ENCODE data around the gene NOP10.

The NOP10 gene

GRCh38 chr15:34366271-34367065, 23.5 kb upstream of the NOP10 start:
- Histone ChIP-seq H3K27me3 (ENCODE audit: control insufficient read depth, insufficient read depth, low read length) (no peaks in the 10 kb centered on the region), H3K36me3 (ENCODE audit: control insufficient read depth, insufficient read depth, low read length) (peaks cover 6% of the 10 kb centered on the region), H3K4me3 (ENCODE audit: low read depth, low read length) (peak overlapping the region; percentile 84), H3K9me3 (ENCODE audit: control insufficient read depth, insufficient read depth, low read length) (no peaks in the 10 kb centered on the region), H3K9ac (ENCODE audit: low read depth, low read length) (peak overlapping the region; percentile 37), H3K4me1 (ENCODE audit: control insufficient read depth, insufficient read depth, low read length) (peaks cover 9% of the 10 kb centered on the region)

- H3K36me3 ChIP-seq (ENCODE audit: control insufficient read depth, insufficient read depth, low read length) = peaks cover 12% of the 10 kb centered on the region
- peaks cover 9% of the 10 kb centered on the region for H3K4me1 ChIP-seq (ENCODE audit: control insufficient read depth, insufficient read depth, low read length)
- H3K4me3 ChIP-seq (ENCODE audit: low read depth, low read length) = peak overlapping the region; percentile 84
- no peaks in the 10 kb centered on the region for H3K27me3 ChIP-seq (ENCODE audit: control insufficient read depth, insufficient read depth, low read length)
- H3K9ac ChIP-seq (ENCODE audit: low read depth, low read length) = no peak overlapping the region
- no peaks in the 10 kb centered on the region for H3K9me3 ChIP-seq (ENCODE audit: control insufficient read depth, insufficient read depth, low read length)
These were observed 22.9 kb upstream of the NOP10 start for GRCh38 chr15:34365836-34366235.

GRCh38 chr15:34365091-34365825, 22.3 kb upstream of the NOP10 start:
- peak overlapping the region; percentile 84 for H3K4me3 ChIP-seq (ENCODE audit: low read depth, low read length)
- H3K36me3 ChIP-seq (ENCODE audit: control insufficient read depth, insufficient read depth, low read length) = peaks cover 12% of the 10 kb centered on the region
- no peak overlapping the region for H3K9ac ChIP-seq (ENCODE audit: low read depth, low read length)
- peaks cover 9% of the 10 kb centered on the region for H3K4me1 ChIP-seq (ENCODE audit: control insufficient read depth, insufficient read depth, low read length)
- H3K9me3 ChIP-seq (ENCODE audit: control insufficient read depth, insufficient read depth, low read length) = no peaks in the 10 kb centered on the region
- H3K27me3 ChIP-seq (ENCODE audit: control insufficient read depth, insufficient read depth, low read length) = no peaks in the 10 kb centered on the region

GRCh38 chr15:34364041-34364440, 21.1 kb upstream of the NOP10 start:
- H3K9ac ChIP-seq (ENCODE audit: low read depth, low read length) = no peak overlapping the region
- no peaks in the 10 kb centered on the region for H3K27me3 ChIP-seq (ENCODE audit: control insufficient read depth, insufficient read depth, low read length)
- peaks cover 15% of the 10 kb centered on the region for H3K36me3 ChIP-seq (ENCODE audit: control insufficient read depth, insufficient read depth, low read length)
- H3K4me1 ChIP-seq (ENCODE audit: control insufficient read depth, insufficient read depth, low read length) = peaks cover 9% of the 10 kb centered on the region
- H3K4me3 ChIP-seq (ENCODE audit: low read depth, low read length) = no peak overlapping the region
- H3K9me3 ChIP-seq (ENCODE audit: control insufficient read depth, insufficient read depth, low read length) = no peaks in the 10 kb centered on the region

GRCh38 chr15:34362047-34362773, 19.3 kb upstream of the NOP10 start:
- H3K4me1 ChIP-seq (ENCODE audit: control insufficient read depth, insufficient read depth, low read length) = peaks cover 6% of the 10 kb centered on the region
- H3K9ac ChIP-seq (ENCODE audit: low read depth, low read length) = no peak overlapping the region
- peaks cover 15% of the 10 kb centered on the region for H3K36me3 ChIP-seq (ENCODE audit: control insufficient read depth, insufficient read depth, low read length)

GRCh38 chr15:34361278-34361677, 18.3 kb upstream of the NOP10 start:
- no peak overlapping the region for H3K9ac ChIP-seq (ENCODE audit: low read depth, low read length)
- H3K27me3 ChIP-seq (ENCODE audit: control insufficient read depth, insufficient read depth, low read length) = no peaks in the 10 kb centered on the region
- peaks cover 19% of the 10 kb centered on the region for H3K36me3 ChIP-seq (ENCODE audit: control insufficient read depth, insufficient read depth, low read length)
- no peaks in the 10 kb centered on the region for H3K9me3 ChIP-seq (ENCODE audit: control insufficient read depth, insufficient read depth, low read length)
- H3K4me3 ChIP-seq (ENCODE audit: low read depth, low read length) = no peak overlapping the region
- peaks cover 6% of the 10 kb centered on the region for H3K4me1 ChIP-seq (ENCODE audit: control insufficient read depth, insufficient read depth, low read length)

More at GRCh38 chr15:34362047-34362773, 19.3 kb upstream of the NOP10 start:
- no peaks in the 10 kb centered on the region for H3K27me3 ChIP-seq (ENCODE audit: control insufficient read depth, insufficient read depth, low read length)
- no peak overlapping the region for H3K4me3 ChIP-seq (ENCODE audit: low read depth, low read length)
- no peaks in the 10 kb centered on the region for H3K9me3 ChIP-seq (ENCODE audit: control insufficient read depth, insufficient read depth, low read length)

- Histone ChIP-seq H3K4me3 (ENCODE audit: low read depth, low read length) (no peak overlapping the region), H3K36me3 (ENCODE audit: control insufficient read depth, insufficient read depth, low read length) (peaks cover 26% of the 10 kb centered on the region), H3K27me3 (ENCODE audit: control insufficient read depth, insufficient read depth, low read length) (no peaks in the 10 kb centered on the region), H3K9ac (ENCODE audit: low read depth, low read length) (no peak overlapping the region), H3K4me1 (ENCODE audit: control insufficient read depth, insufficient read depth, low read length) (no peaks in the 10 kb centered on the region), H3K9me3 (ENCODE audit: control insufficient read depth, insufficient read depth, low read length) (no peaks in the 10 kb centered on the region)
These were observed 17.4 kb upstream of the NOP10 start for GRCh38 chr15:34360298-34360697.

- Histone ChIP-seq H3K9ac (ENCODE audit: low read depth, low read length) (no peak overlapping the region), H3K36me3 (ENCODE audit: control insufficient read depth, insufficient read depth, low read length) (peaks cover 27% of the 10 kb centered on the region), H3K27me3 (ENCODE audit: control insufficient read depth, insufficient read depth, low read length) (no peaks in the 10 kb centered on the region)
These were observed 16.5 kb upstream of the NOP10 start for GRCh38 chr15:34359416-34359815.

GRCh38 chr15:34358948-34359347, 16.0 kb upstream of the NOP10 start:
- no peaks in the 10 kb centered on the region for H3K9me3 ChIP-seq (ENCODE audit: control insufficient read depth, insufficient read depth, low read length)
- H3K27me3 ChIP-seq (ENCODE audit: control insufficient read depth, insufficient read depth, low read length) = no peaks in the 10 kb centered on the region
- peaks cover 30% of the 10 kb centered on the region for H3K36me3 ChIP-seq (ENCODE audit: control insufficient read depth, insufficient read depth, low read length)
- no peak overlapping the region for H3K9ac ChIP-seq (ENCODE audit: low read depth, low read length)
- H3K4me1 ChIP-seq (ENCODE audit: control insufficient read depth, insufficient read depth, low read length) = no peaks in the 10 kb centered on the region
- H3K4me3 ChIP-seq (ENCODE audit: low read depth, low read length) = no peak overlapping the region

More at GRCh38 chr15:34359416-34359815, 16.5 kb upstream of the NOP10 start:
- no peaks in the 10 kb centered on the region for H3K4me1 ChIP-seq (ENCODE audit: control insufficient read depth, insufficient read depth, low read length)
- no peak overlapping the region for H3K4me3 ChIP-seq (ENCODE audit: low read depth, low read length)
- H3K9me3 ChIP-seq (ENCODE audit: control insufficient read depth, insufficient read depth, low read length) = no peaks in the 10 kb centered on the region

- Histone ChIP-seq H3K4me1 (ENCODE audit: control insufficient read depth, insufficient read depth, low read length) (peaks cover 4% of the 10 kb centered on the region), H3K27me3 (ENCODE audit: control insufficient read depth, insufficient read depth, low read length) (no peaks in the 10 kb centered on the region), H3K9me3 (ENCODE audit: control insufficient read depth, insufficient read depth, low read length) (no peaks in the 10 kb centered on the region), H3K9ac (ENCODE audit: low read depth, low read length) (no peak overlapping the region), H3K36me3 (ENCODE audit: control insufficient read depth, insufficient read depth, low read length) (peaks cover 30% of the 10 kb centered on the region), H3K4me3 (ENCODE audit: low read depth, low read length) (no peak overlapping the region)
These were observed 15.4 kb upstream of the NOP10 start for GRCh38 chr15:34358367-34358766.

- Histone ChIP-seq H3K27me3 (ENCODE audit: control insufficient read depth, insufficient read depth, low read length) (no peaks in the 10 kb centered on the region), H3K36me3 (ENCODE audit: control insufficient read depth, insufficient read depth, low read length) (peaks cover 30% of the 10 kb centered on the region), H3K9me3 (ENCODE audit: control insufficient read depth, insufficient read depth, low read length) (no peaks in the 10 kb centered on the region), H3K4me3 (ENCODE audit: low read depth, low read length) (no peak overlapping the region), H3K4me1 (ENCODE audit: control insufficient read depth, insufficient read depth, low read length) (peaks cover 5% of the 10 kb centered on the region), H3K9ac (ENCODE audit: low read depth, low read length) (no peak overlapping the region)
These were observed 14.7 kb upstream of the NOP10 start for GRCh38 chr15:34357653-34358052.

Measured in iPS-15b (cell line).